ENCODE measurements around the gene SEC14L5.

SEC14L5 gene

GRCh38 chr16:5010576-5011329, 52.6 kb downstream of the SEC14L5 start:
- H3K4me3 ChIP-seq (ENCODE audit: low read length) = no peak overlapping the region
- H3K36me3 ChIP-seq (ENCODE audit: control insufficient read depth, low read length) = no peaks in the 10 kb centered on the region
- H4K20me1 ChIP-seq (ENCODE audit: control insufficient read depth, insufficient read depth, low read depth, low read length) = no peaks in the 10 kb centered on the region
- H3K9me3 ChIP-seq (ENCODE audit: control insufficient read depth, insufficient read depth, low read length) = no peaks in the 10 kb centered on the region
- H3F3A ChIP-seq (ENCODE audit: control insufficient read depth, insufficient read depth) = no peaks in the 10 kb centered on the region
- no peak overlapping the region for H3K4me2 ChIP-seq (ENCODE audit: low read length)
- no peak overlapping the region for H3K27ac ChIP-seq (ENCODE audit: low read depth, low read length)
- no peak for TF ChIP-seq CTCF (IDR thresholded peaks at IDR 0.05; ENCODE audit: low read depth, low read length, poor library complexity, severe bottlenecking)
- TF ChIP-seq EZH2phosphoT487 (IDR thresholded peaks at IDR 0.05; ENCODE audit: borderline replicate concordance, low read length) = no peak
- no peaks in the 10 kb centered on the region for H3K79me2 ChIP-seq (ENCODE audit: control insufficient read depth, low read length)
- no peaks in the 10 kb centered on the region for H3K9me2 ChIP-seq (replicated peaks; ENCODE audit: control insufficient read depth, low read length)
- no peaks in the 10 kb centered on the region for H3K27me3 ChIP-seq (ENCODE audit: control insufficient read depth, low read length)
- no peaks in the 10 kb centered on the region for H3K4me1 ChIP-seq (ENCODE audit: control insufficient read depth, low read length)

- no peaks in the 10 kb centered on the region for H3K9me2 ChIP-seq (replicated peaks; ENCODE audit: control insufficient read depth, low read length)
Measured at GRCh38 chr16:5011637-5012036, 53.5 kb downstream of the SEC14L5 start.

GRCh38 chr16:5012887-5013286, 54.8 kb downstream of the SEC14L5 start:
- Histone ChIP-seq H3K4me1 (ENCODE audit: control insufficient read depth, low read length) (no peaks in the 10 kb centered on the region), H3K4me2 (ENCODE audit: low read length) (no peak overlapping the region), H3K9me2 (replicated peaks; ENCODE audit: control insufficient read depth, low read length) (no peaks in the 10 kb centered on the region), H3F3A (ENCODE audit: control insufficient read depth, insufficient read depth) (no peaks in the 10 kb centered on the region), H3K27ac (ENCODE audit: low read depth, low read length) (no peak overlapping the region), H3K79me2 (ENCODE audit: control insufficient read depth, low read length) (no peaks in the 10 kb centered on the region), H4K20me1 (ENCODE audit: control insufficient read depth, insufficient read depth, low read depth, low read length) (no peaks in the 10 kb centered on the region), H3K36me3 (ENCODE audit: control insufficient read depth, low read length) (no peaks in the 10 kb centered on the region), H3K27me3 (ENCODE audit: control insufficient read depth, low read length) (no peaks in the 10 kb centered on the region), H3K9me3 (ENCODE audit: control insufficient read depth, insufficient read depth, low read length) (no peaks in the 10 kb centered on the region), H3K4me3 (ENCODE audit: low read length) (no peak overlapping the region)
- TF ChIP-seq CTCF (IDR thresholded peaks at IDR 0.05; ENCODE audit: low read depth, low read length, poor library complexity, severe bottlenecking) (no peak), EZH2phosphoT487 (IDR thresholded peaks at IDR 0.05; ENCODE audit: borderline replicate concordance, low read length) (no peak)

More at GRCh38 chr16:5011637-5012036, 53.5 kb downstream of the SEC14L5 start:
- Histone ChIP-seq H3K36me3 (ENCODE audit: control insufficient read depth, low read length) (no peaks in the 10 kb centered on the region), H3K9me3 (ENCODE audit: control insufficient read depth, insufficient read depth, low read length) (no peaks in the 10 kb centered on the region), H3K79me2 (ENCODE audit: control insufficient read depth, low read length) (no peaks in the 10 kb centered on the region), H3K4me1 (ENCODE audit: control insufficient read depth, low read length) (no peaks in the 10 kb centered on the region), H3K27ac (ENCODE audit: low read depth, low read length) (no peak overlapping the region), H3K27me3 (ENCODE audit: control insufficient read depth, low read length) (no peaks in the 10 kb centered on the region), H3K4me2 (ENCODE audit: low read length) (no peak overlapping the region), H3K4me3 (ENCODE audit: low read length) (no peak overlapping the region), H4K20me1 (ENCODE audit: control insufficient read depth, insufficient read depth, low read depth, low read length) (no peaks in the 10 kb centered on the region), H3F3A (ENCODE audit: control insufficient read depth, insufficient read depth) (no peaks in the 10 kb centered on the region)
- TF ChIP-seq EZH2phosphoT487 (IDR thresholded peaks at IDR 0.05; ENCODE audit: borderline replicate concordance, low read length) (no peak), CTCF (IDR thresholded peaks at IDR 0.05; ENCODE audit: low read depth, low read length, poor library complexity, severe bottlenecking) (no peak)

All from DOHH2 (cell line).